ENCODE results near the gene PIGS. TPM values are rescaled to one million over a fixed set of nuclear protein-coding genes. Genes with fewer than 3 reads are reported as not detected.
A peak's percentile ranks its signal among the peaks of the same experiment; 100 is the strongest.

The PIGS gene
- total and polyA plus RNA-seq, 2 of the 13 experiments (the other 11 are each of a cell fraction or from before 2014, with no cell fraction given), result 31.7 to 42.6 TPM

GRCh38 chr17:28570716-28571360 lies 486 bp downstream of the PIGS start (continued):
- TF ChIP-seq FOXO4 (CRISPR knock-in tag; conservative IDR thresholded peaks at IDR 0.05), result no peak
- TF ChIP-seq MATR3 (CRISPR knock-in tag; IDR thresholded peaks at IDR 0.05), result no peak
- no peak for TF ChIP-seq PHF20 (CRISPR knock-in tag; IDR thresholded peaks at IDR 0.05)
- TF ChIP-seq SRSF9 (IDR thresholded peaks at IDR 0.05; ENCODE audit: borderline replicate concordance, insufficient read depth, low read depth, low read length, poor library complexity, severe bottlenecking), result no peak
- TF ChIP-seq RFXAP (CRISPR knock-in tag; IDR thresholded peaks at IDR 0.05; ENCODE audit: borderline replicate concordance), result no peak
- 0 out of 2 replicates have a peak, but pooled peaks have one; percentile 2 for TF ChIP-seq SIN3A (IDR thresholded peaks at IDR 0.05; ENCODE audit: borderline replicate concordance, low read depth, low read length)
- no peak; the same call in 1 of the 2 replicates for TF ChIP-seq ZNF580 (CRISPR knock-in tag; IDR thresholded peaks at IDR 0.05; ENCODE audit: borderline replicate concordance, low read depth)
- TF ChIP-seq ZBTB3 (CRISPR knock-in tag; IDR thresholded peaks at IDR 0.05; ENCODE audit: borderline replicate concordance, low read depth), result no peak
- no peak; the same call in 1 of the 2 replicates for TF ChIP-seq ZNF598 (CRISPR knock-in tag; IDR thresholded peaks at IDR 0.05; ENCODE audit: borderline replicate concordance)
- TF ChIP-seq SIX4 (CRISPR knock-in tag; IDR thresholded peaks at IDR 0.05), result no peak
- TF ChIP-seq ERF (CRISPR knock-in tag; IDR thresholded peaks at IDR 0.05), result no peak
- no peak for TF ChIP-seq SYNCRIP (IDR thresholded peaks at IDR 0.05; ENCODE audit: insufficient read depth, low read depth, low read length)
- TF ChIP-seq CBX2 (IDR thresholded peaks at IDR 0.05; ENCODE audit: low read depth, low read length), result no peak
- no peak for TF ChIP-seq CBX2 (CRISPR knock-in tag; IDR thresholded peaks at IDR 0.05; ENCODE audit: low read depth)
- TF ChIP-seq IKZF1 (IDR thresholded peaks at IDR 0.05), result no peak
- no peak for TF ChIP-seq PAF1 (CRISPR knock-in tag; IDR thresholded peaks at IDR 0.05)
- TF ChIP-seq ZNF572 (CRISPR knock-in tag; IDR thresholded peaks at IDR 0.05), result 0 out of 2 replicates have a peak, but pooled peaks have one; percentile 66
- no peak for TF ChIP-seq SMC3 (IDR thresholded peaks at IDR 0.05; ENCODE audit: low read length)
- no peak for TF ChIP-seq ZNF354B (CRISPR knock-in tag; IDR thresholded peaks at IDR 0.05)
- TF ChIP-seq KDM6A (CRISPR knock-in tag; IDR thresholded peaks at IDR 0.05; ENCODE audit: low read depth), result no peak
- peak; percentile 54; the same call in 1 of the 2 replicates for TF ChIP-seq ZNF280B (CRISPR knock-in tag; IDR thresholded peaks at IDR 0.05; ENCODE audit: borderline replicate concordance)
- no peak for TF ChIP-seq ZSCAN20 (CRISPR knock-in tag; IDR thresholded peaks at IDR 0.05; ENCODE audit: borderline replicate concordance)
- TF ChIP-seq ETS1 (CRISPR knock-in tag; IDR thresholded peaks at IDR 0.05), result no peak
- no peak for TF ChIP-seq ZNF430 (CRISPR knock-in tag; IDR thresholded peaks at IDR 0.05)
- no peak for TF ChIP-seq RELA (CRISPR knock-in tag; IDR thresholded peaks at IDR 0.05)
